GM08714 (cell line): ENCODE measurements around the gene RUNX3.
"Not testable (repeated sequence)": the region's sequence is repeated elsewhere in the genome, so short reads cannot be mapped to it uniquely, and the experiment has no call there.

Experiments used
- H3K4me3 ChIP-seq: fragments of 200-500 bp; sonication (Bioruptor generic); 2 replicates; pipeline ENCODE4 v1.5.1; 2014; ENCODE audit warnings: mild to moderate bottlenecking, low read length, inconsistent platforms
- ZNF274 ChIP-seq: IDR thresholded peaks from 2 replicates; pipeline ENCODE4 v1.6.1; 2012; ENCODE audit warnings: mild to moderate bottlenecking, low read depth, low read length

RUNX3 gene

DNA sequence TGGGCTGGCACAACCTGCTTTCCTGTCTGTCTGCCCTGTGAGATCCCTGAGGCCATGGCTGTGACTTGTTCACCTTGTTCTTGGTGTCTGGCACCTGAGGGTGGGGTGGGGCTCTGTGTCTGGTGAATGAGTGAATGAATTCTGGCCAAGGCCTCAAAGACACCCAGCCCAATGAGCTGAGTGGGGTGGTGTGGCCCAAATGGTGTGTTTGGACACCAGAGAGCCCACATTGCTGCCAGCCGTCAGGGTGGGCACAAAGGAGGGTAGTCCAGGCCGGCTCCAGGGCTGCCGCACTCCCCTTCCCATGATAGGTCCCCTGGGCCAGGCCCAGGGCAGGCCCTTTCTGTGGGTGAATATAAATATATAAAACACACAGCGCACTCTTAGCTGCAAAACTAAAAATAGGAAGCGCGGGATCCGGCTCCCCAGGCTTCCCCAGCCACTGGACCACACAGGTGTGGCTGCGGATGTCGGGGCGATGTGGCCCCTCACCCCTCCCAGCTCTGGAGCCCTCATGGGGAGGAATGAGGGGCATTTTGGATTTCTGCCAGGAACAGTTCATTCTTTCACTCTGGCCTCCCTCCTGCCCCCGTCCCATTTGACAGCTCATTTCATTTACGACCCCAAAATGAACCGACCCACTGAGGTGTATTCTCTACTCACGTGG is 33.3 kb downstream of the RUNX3 start:
- TF ChIP-seq ZNF274 = no peak
- H3K4me3 ChIP-seq = no peak overlapping the region

DNA sequence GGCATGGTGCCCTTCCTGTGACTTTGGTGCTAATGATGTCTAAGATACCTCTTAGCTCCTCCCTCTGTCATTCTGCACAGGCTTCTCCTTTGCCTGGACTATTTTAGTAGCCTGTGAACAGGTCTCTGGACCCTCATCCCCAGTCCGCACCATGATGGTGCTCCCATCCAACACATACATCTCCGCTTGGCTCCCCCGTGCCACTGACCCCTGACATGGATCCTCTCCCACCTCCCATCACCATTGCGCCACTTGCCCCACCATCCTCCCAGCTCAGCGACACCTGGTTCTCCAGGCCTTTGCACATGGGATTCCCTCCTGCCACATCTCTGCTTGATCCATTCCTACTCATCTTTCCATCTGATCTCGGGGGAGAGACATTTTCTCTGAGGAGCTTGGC is 33.9 kb downstream of the RUNX3 start:
- H3K4me3 ChIP-seq = no peak overlapping the region
- no peak for TF ChIP-seq ZNF274

DNA sequence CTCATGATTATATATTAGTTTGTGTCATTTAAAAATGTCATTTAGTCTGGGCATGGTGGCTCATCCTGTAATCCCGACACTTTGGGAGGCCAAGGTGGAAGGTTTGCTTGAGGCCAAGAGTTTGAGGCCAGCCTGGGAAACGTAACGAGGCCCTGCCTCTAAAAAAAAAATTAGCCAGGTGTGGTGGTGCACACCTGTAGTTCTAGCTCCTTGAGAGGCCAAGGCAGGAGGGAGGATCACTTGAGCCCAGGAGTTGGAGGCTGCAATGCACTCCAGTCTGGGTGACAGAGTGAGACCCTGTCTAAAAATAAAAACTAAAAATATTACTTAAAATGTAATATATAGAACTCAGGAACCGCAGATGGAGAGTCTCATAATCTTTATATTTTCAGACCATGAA is 34.6 kb downstream of the RUNX3 start:
- H3K4me3 ChIP-seq = no peak overlapping the region
- no peak for TF ChIP-seq ZNF274

DNA sequence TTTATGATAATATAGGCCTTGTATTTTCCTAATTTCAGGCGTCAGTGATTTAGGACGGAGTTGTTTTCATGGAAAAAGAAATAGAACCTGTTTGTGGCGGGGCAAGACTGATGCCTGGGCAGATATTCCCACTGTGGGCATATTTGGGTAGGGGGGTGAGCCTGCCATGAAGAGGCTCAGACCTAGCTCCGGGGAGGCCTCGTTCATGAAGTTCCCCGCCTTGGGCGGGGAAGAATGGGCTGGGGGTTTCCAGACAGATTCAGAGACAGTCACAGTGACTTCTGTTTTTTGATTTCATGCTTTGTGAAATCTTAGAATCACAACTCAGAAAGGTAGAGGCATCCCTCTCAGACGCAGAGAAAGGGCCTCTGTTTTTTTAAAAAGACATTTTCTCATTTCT is 36.1 kb downstream of the RUNX3 start:
- H3K4me3 ChIP-seq = no peak overlapping the region
- no peak for TF ChIP-seq ZNF274

DNA sequence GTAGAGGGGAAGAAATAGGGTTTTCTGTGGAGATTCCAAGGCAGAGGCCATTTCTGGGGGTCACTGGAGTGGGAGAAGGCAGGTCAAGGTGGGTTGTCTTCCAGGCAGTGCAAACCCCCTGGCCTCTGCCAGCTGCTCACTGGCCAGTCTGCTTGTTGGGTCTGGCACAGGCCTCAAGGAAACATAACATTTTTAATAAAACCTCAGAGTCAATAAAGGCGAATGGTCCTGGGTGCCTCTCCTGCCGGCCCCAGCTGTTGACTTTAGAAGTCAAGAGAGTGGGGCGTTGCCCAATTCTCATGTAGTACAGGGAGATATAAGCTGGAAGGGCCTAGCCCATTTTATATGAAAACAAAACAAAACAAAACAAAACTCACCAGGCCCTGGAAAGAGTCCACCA is 36.6 kb downstream of the RUNX3 start:
- no peak for TF ChIP-seq ZNF274
- H3K4me3 ChIP-seq = no peak overlapping the region

DNA sequence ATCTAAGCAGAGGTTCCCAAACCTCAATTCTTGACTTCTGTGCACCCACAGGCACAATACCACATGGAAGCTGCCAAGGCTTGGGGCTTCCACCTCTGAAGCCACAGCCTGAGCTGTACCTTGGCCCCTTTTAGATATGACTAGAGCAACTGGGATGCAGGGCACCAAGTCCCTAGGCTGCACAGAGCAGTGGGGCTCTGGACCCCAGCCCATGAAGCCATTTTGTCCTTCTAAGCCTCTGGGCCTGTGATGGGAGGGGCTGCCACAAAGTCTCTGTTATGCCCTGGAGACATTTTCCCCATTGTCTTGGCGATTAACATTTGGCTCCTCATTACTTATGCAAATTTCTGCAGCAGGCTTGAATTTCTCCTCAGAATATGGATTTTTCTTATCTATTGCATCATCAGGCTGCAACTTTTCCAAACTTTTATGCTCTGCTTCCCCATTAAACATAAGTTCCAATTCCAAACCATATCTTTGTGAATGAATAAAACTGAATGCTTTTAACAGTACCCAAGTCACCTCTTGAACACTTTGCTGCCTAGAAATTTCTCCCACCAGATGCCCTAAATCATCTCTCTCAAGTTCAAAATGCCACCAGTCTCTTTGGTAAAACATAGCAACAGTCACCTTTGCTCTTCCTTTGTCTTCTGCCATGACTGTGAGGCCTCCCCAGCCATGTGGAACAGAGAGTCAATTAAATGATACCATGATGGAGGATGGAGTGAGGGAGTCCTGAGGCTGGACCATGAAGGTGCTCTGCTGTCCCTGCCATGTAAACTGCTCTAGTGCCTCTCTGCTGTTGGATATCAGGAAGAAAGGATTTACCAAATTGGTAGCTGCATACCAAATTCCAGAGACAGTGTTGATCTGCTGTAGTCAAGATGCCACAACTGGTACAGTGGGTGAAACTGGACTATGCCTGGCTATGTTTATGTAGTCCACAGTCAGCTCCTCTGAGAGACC is 37.6 kb downstream of the RUNX3 start:
- H3K4me3 ChIP-seq = no peak overlapping the region
- no peak for TF ChIP-seq ZNF274

DNA sequence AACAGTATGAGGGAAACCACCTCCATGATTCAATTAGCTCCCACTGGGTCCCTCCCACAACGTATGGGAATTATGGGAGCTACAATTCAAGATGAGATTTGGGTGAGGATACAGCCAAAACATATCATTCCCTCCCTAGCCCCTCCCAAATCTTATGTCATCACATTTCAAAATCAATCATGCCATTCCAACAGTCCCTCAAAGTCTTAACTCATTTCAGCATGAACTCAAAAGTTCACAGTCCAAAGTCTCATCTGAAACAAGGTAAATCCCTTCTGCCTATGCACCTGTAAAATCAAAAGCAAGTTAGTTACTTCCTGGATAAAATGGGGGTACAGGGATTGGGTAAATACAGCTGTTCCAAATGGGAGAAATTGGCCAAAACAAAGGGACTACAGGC is 38.7 kb downstream of the RUNX3 start:
- H3K4me3 ChIP-seq = not testable (repeated sequence)

DNA sequence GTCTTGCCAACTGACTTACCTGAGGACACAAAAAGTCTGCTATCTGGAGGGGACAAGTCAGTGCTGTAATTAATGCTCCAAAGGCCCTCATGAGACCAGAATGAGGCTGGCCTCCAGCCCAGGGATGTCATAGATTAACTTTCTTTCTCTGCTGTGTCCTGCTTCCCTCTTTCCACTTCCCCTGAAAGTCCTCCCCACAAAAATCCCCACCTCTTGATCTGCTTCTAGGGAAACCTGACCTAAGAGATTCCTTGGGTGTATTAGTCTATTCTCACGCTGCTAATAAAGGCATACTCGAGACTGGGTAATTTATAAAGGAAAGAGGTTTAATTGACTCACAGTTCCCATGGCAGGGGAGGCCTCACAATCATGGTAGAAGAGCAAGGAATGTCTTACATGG is 39.2 kb downstream of the RUNX3 start:
- H3K4me3 ChIP-seq = no peak overlapping the region
- TF ChIP-seq ZNF274 = no peak

DNA sequence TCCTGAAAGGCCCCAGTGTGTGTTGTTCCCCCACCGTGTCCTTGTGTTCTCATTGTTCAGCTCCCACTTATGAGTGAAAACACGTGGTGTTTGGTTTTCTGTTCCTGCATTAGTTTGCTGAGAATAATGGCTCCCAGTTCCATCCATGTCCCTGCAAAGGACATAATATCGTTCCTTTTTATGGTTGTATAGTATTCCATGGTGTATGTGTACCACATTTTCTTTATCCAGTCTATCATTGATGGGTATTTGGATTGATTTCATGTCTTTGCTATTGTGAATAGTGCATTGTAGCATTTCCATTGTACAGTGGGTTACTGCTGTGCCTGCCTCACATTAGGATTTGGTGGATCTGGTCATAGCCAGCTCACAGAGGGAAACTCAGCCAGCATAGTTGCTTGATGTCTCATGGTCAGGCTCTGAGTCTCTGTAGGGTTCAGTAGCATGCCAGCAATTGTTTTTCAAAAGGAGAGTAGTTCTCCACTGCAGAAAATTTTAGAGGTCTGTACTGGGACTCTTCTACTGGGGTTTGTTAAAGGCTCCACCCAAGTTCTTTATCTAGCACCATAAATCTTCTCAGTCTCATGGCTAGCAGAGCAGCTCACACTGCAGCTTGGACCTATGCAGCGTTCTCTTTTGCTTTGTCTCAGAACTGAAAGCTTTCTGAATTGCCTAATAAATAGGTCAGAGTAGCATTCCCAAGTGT is 41.0 kb downstream of the RUNX3 start:
- no peak overlapping the region for H3K4me3 ChIP-seq
- TF ChIP-seq ZNF274 = no peak

DNA sequence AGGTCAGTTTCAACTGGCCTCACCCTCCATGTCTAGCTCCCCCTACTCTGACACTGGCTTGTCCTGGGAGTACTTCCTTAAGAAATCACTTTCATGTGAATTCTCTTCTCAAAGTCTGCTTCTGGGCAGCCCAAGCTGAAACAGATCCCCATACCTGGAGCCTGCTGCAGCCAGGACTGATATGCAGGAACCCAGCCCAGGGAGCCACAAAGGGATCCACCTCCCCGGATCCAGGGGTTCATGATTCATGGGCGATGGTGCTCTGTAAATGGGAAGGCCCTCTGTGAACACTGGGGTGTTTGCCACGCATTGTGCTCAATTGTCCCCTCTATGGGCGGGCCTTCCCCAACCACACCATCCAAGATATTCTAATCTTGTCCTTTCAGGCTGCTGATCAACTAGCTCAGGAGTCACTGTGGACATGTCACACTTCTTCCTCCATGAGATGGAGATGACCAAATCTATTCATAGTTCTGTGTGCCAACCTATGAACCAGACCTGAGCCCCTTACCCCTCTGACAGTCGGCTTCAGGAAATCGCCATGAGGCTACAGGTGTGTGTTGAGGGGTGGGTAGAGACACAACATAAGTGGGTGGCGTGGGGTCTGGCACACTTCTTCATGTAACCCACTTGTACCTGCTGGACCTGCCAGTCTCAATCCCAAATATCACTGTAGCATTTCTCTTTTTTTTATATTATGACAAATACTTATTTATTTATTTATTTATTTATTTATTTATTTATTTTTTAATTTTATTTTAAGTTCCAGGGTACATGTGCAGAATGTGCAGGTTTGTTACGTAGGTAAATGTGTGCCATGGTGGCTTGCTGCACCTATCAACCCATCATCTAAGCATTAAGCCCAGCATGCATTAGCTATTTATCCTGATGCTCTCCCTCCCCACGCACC is 41.8 kb downstream of the RUNX3 start:
- no peak overlapping the region for H3K4me3 ChIP-seq
- TF ChIP-seq ZNF274 = no peak

DNA sequence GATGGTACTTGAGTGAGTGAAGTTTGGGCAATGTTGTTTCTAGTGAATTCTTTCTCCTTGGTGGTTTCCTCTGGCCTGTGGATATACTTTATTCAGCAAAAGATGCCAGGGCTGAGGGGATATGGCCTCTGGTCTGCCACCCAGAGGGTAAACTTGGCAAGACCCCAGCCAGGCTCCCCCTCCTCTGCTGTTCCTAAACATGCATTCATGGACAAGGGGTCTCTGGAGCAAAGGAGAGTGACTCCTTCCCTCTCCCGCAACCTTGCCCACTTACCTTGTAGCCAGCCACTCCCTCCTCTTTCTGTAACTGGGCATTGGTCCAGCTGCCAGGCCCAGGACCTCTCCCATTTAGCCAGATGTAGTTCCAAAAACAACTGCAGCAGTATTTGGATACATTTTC is 43.8 kb downstream of the RUNX3 start:
- TF ChIP-seq ZNF274 = no peak
- no peak overlapping the region for H3K4me3 ChIP-seq

DNA sequence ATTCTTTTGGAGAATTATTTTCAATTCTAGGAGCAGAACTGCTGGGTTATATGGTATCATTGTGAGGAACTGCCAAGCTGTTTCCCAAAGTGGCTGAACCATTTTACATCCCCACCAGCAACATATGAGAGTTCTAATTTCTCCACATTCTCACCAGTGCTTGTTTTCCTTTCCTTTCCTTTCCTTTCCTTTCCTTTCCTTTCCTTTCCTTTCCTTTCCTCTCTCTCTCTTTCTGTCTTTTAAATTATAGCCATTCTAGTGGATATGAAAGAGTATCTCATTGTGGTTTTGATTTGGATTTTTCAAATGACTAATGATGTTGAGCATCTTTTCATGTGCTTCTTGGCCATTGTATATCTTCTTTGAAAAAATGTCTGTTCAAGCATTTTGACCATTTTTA is 45.3 kb downstream of the RUNX3 start:
- H3K4me3 ChIP-seq = no peak overlapping the region
- no peak for TF ChIP-seq ZNF274

DNA sequence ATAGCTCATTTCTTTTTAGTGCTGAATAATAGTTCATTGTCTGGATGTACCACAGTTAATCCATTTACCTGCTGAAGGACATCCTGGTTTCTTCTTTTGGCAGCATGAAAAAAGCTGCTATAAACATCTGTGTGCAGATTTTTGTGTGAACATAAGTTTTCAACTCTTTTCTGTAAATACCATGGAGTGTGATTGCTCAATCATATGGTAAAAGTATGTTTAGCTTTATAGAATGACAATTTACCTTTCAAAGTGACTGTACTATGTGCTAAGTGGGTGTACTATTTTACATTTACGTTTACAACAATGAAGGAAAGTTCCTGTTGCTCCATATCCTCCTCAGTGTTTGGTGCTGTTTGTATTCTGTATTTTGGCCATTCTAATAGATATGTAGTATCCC is 49.0 kb downstream of the RUNX3 start:
- no peak for TF ChIP-seq ZNF274
- no peak overlapping the region for H3K4me3 ChIP-seq
